Activated CD4-positive, CD25-positive, alpha-beta regulatory T cell treated with anti-CD3 and anti-CD28 coated beads, Interleukin-2, amount 50 U/mL, for 16 hours (primary cell): ENCODE results near the gene RAB22A.

Experiments
- DNase-seq: peaks from one replicate; pipeline ENCODE4 v3.0.0-alpha.2; 2020; ENCODE audit warnings: low read depth, low spot score

Gene RAB22A

GRCh38 chr20:58309591-58310290, at the start of gene RAB22A:
TSS of gene RAB22A (plus strand) at chr20:58309715. CDS start at chr20:58309977, 262 bp downstream.
- DNase-seq = peak; percentile 73

- no peak for DNase-seq
Observed at GRCh38 chr20:58260006-58260405, 49.5 kb upstream of the RAB22A start.

- no peak for DNase-seq
Observed at GRCh38 chr20:58261660-58262059, 47.9 kb upstream of the RAB22A start.

- DNase-seq = no peak
Observed at GRCh38 chr20:58264271-58264670, 45.2 kb upstream of the RAB22A start.

GRCh38 chr20:58267389-58268215, 41.9 kb upstream of the RAB22A start:
- no peak for DNase-seq

GRCh38 chr20:58268421-58268821, 41.1 kb upstream of the RAB22A start:
- no peak for DNase-seq

- DNase-seq = no peak
Observed at GRCh38 chr20:58268936-58269619, 40.4 kb upstream of the RAB22A start.

- DNase-seq = no peak
Observed at GRCh38 chr20:58271606-58272351, 37.7 kb upstream of the RAB22A start.

- DNase-seq = no peak
Observed at GRCh38 chr20:58274384-58274783, 35.1 kb upstream of the RAB22A start.

- DNase-seq = no peak
Observed at GRCh38 chr20:58277107-58277506, 32.4 kb upstream of the RAB22A start.

- DNase-seq = no peak
Observed at GRCh38 chr20:58277578-58278472, 31.7 kb upstream of the RAB22A start.

- DNase-seq = no peak
Observed at GRCh38 chr20:58286729-58287128, 22.8 kb upstream of the RAB22A start.

GRCh38 chr20:58287638-58288037, 21.9 kb upstream of the RAB22A start:
- no peak for DNase-seq

- DNase-seq = no peak
Observed at GRCh38 chr20:58289143-58289542, 20.4 kb upstream of the RAB22A start.

GRCh38 chr20:58293453-58293852, 16.1 kb upstream of the RAB22A start:
- DNase-seq = no peak

GRCh38 chr20:58294497-58295455, 14.7 kb upstream of the RAB22A start:
- no peak for DNase-seq

GRCh38 chr20:58296051-58296837, 13.3 kb upstream of the RAB22A start:
- DNase-seq = no peak

GRCh38 chr20:58297394-58297793, 12.1 kb upstream of the RAB22A start:
- no peak for DNase-seq

- no peak for DNase-seq
Observed at GRCh38 chr20:58300321-58300720, 9.2 kb upstream of the RAB22A start.
